ENCODE results near the gene NRXN2. TPM values are rescaled to one million over a fixed set of nuclear protein-coding genes. Genes with fewer than 3 reads are reported as not detected.
A peak's percentile ranks its signal among the peaks of the same experiment; 100 is the strongest.

NRXN2 gene
- total and polyA plus RNA-seq, 4 donors, result 2.6 to 35.9 (median 15.6) TPM

DNA sequence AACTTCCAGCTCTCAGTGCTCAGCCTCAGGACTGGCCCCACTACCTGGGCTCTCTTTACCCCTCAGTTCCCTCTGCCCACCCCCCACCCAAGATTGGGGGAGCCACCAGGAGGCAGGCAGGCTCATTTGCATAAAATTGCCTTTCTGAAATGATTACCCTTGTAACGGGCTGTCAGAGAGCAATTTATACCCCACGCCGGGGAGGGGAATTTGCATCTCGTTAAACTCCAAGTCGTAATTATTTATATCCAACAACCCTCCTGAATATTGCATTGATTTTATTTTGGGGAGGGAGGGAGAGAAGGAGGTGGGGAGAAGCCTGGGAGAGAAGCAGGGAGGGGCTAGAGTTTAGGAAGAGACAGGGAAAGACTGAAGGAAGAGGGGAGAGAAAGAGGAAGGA, 8.3 kb downstream of the NRXN2 start:
- Histone ChIP-seq H3K4me1 (ENCODE audit: control insufficient read depth in 1 of 2, insufficient read depth in 2 of 2, low read length in 2 of 2) (no peaks in the 10 kb centered on the region), H3K9me3 (ENCODE audit: control insufficient read depth, low read length) (no peaks in the 10 kb centered on the region), H3K27ac (ENCODE audit: low read depth in 1 of 2, low read length in 2 of 2) (no peak overlapping the region), H3K4me3 (ENCODE audit: low read length in 2 of 2) (no peak overlapping the region), H3K27me3 (ENCODE audit: control insufficient read depth in 1 of 2, insufficient read depth in 2 of 2, low read length in 1 of 2) (peaks cover 0 to 1% of the 10 kb centered on the region in 2 donors), H3K36me3 (ENCODE audit: control insufficient read depth in 1 of 2, insufficient read depth in 2 of 2, low read length in 1 of 2) (no peaks in the 10 kb centered on the region)
- no peak for ATAC-seq (ENCODE audit: low FRiP score)
- peak in 1 of 2 donors; percentile 39 for DNase-seq
- WGBS, 2 donors, result 75 to 84% methylated on average over 5 of the region's 5 CpGs
- intact Hi-C loops (cut with DNase I), result no loop called here

DNA sequence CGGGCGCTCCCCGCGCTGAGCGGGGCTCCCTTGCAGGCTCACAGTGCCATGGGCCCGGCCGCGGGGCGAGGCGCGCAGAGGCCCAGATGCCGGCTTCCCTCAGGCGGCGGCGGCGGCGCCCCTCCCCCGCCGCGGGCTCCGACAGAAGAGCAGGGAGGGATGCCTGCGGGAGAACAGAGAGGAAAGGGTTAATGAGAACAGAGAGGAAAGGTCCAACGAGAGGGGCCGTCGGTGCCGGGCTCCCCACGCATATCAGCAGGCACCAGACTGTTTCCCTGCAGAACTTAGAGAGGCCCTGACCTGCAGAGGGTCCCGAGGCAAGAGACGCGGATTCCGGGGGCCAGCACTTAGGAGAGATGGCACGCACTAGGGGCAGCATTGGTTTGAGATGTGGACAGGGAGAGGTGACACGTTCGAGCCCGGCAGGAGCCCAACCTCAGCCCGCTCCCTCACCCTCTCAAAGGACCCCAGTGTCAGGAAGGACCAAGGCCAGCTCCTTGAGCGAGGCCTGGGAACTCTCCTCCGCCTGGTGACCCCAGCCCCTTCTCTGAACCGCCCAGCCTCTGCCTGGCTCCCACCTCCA, 9.1 kb downstream of the NRXN2 start:
- ATAC-seq (ENCODE audit: low FRiP score), result no peak
- DNase-seq, result peak in 1 of 2 donors; percentile 60
- Histone ChIP-seq H3K36me3 (ENCODE audit: control insufficient read depth in 1 of 2, insufficient read depth in 2 of 2, low read length in 1 of 2) (no peaks in the 10 kb centered on the region), H3K9me3 (ENCODE audit: control insufficient read depth, low read length) (no peaks in the 10 kb centered on the region), H3K4me1 (ENCODE audit: control insufficient read depth in 1 of 2, insufficient read depth in 2 of 2, low read length in 2 of 2) (no peaks in the 10 kb centered on the region), H3K27ac (ENCODE audit: low read depth in 1 of 2, low read length in 2 of 2) (no peak overlapping the region), H3K27me3 (ENCODE audit: control insufficient read depth in 1 of 2, insufficient read depth in 2 of 2, low read length in 1 of 2) (peaks cover 0 to 1% of the 10 kb centered on the region in 2 donors), H3K4me3 (ENCODE audit: low read length in 2 of 2) (peak overlapping the region in 1 of 2 donors; percentile 12)
- intact Hi-C loops (cut with DNase I), result no loop called here
- WGBS, 2 donors, result 13 to 29% methylated on average over 18 to 39 of the region's 39 CpGs

DNA sequence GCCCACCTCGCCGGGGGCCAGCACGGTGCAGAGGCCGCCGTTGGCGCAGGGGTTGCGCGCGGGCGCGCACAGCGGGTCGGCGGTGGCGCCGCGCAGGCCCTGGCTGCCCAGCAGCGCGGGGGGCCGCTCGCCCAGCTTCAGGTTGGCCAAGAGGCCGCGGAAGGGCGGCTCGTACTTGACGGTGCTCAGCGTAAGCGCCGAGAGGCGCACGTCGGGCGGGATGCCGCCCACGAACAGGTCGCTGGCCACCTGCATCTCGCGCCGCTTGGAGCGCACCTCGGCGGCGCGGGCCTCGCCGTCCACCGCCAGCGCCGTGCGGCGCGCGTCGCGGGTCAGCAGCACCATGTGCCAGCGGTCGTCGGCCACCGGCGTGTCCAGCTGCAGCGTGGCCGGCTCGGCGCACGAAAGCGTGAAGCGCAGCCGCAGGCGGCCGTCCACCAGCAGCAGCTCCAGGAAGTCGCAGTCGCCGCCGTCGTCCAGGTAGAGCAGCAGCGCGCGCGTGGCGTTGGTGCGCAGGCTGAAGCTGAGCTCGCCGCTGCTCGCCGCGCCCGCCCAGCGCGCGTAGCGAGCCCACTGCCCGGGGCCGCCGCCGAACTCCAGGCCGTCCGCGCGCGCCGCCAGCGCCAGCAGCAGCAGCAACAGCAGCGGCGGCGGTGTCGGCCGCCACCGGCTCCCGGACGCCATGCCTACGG, 9.8 kb downstream of the NRXN2 start:
- Histone ChIP-seq H3K9me3 (ENCODE audit: control insufficient read depth, low read length) (no peaks in the 10 kb centered on the region), H3K4me1 (ENCODE audit: control insufficient read depth in 1 of 2, insufficient read depth in 2 of 2, low read length in 2 of 2) (no peaks in the 10 kb centered on the region), H3K4me3 (ENCODE audit: low read length in 2 of 2) (peak overlapping the region in 1 of 2 donors; percentile 12), H3K36me3 (ENCODE audit: control insufficient read depth in 1 of 2, insufficient read depth in 2 of 2, low read length in 1 of 2) (no peaks in the 10 kb centered on the region), H3K27me3 (ENCODE audit: control insufficient read depth in 1 of 2, insufficient read depth in 2 of 2, low read length in 1 of 2) (peaks cover 0 to 1% of the 10 kb centered on the region in 2 donors), H3K27ac (ENCODE audit: low read depth in 1 of 2, low read length in 2 of 2) (no peak overlapping the region)
- 1 to 2% methylated on average over 72 to 111 of the region's 111 CpGs for WGBS, 2 donors
- intact Hi-C loops (cut with DNase I), result no loop called here
- ATAC-seq (ENCODE audit: low FRiP score) (no peak), DNase-seq (peak in 1 of 2 donors; percentile 84)

DNA sequence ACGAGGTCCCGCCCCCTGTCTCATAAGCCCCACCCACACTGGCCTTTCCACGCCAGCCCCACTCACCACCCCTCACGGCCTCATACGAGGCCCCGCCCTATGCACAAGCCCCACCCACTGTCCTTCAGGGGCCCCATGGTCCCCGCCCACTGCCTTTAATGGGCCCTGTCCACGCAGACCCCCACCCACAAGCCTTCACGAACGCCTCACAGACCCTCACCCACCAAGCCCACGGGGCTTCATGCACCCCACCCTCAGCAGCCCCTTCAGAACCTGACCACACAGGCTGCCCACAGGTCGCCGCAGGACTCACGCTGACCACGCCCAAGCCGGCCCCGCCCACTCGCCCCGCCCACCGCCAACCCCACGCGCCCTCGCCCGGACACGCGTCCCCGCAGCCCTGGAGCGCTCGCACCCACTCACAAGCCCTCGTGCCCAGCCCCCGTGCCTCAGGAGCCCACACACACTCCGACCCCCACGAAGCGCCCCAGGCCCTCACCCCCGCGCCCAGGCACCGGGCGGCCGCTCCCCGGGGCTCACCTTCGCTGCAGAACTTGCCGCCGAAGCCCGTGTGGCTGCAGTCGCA, 10.5 kb downstream of the NRXN2 start:
- intact Hi-C loops (cut with DNase I), result no loop called here
- no peak for ATAC-seq (ENCODE audit: low FRiP score)
- peaks cover 0 to 1% of the 10 kb centered on the region in 2 donors for H3K27me3 ChIP-seq (ENCODE audit: control insufficient read depth in 1 of 2, insufficient read depth in 2 of 2, low read length in 1 of 2)

DNA sequence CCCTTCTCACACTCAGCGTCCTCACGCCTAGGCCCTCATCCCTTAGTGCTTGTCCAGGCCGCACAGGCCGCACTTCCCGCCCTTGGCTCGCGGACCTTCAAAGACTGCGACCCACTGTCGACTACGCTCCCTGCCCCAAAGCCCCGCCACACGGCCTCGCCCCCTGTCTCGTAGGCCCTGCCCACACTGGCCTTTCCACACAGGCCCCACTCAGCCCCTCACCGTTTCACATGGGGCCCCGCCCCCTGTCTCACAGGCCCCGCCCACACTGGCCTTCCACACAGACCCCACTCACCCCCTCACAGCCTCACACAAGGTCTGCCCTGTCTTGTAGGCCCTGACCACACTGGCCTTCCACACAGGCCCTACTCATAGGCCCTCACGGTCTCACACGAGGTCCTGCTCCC, 11.0 kb downstream of the NRXN2 start:
- 61 to 68% methylated on average over 19 of the region's 19 CpGs for WGBS, 2 donors
- no peaks in the 10 kb centered on the region for H3K4me1 ChIP-seq (ENCODE audit: control insufficient read depth in 1 of 2, insufficient read depth in 2 of 2, low read length in 2 of 2)
- no peak overlapping the region for H3K4me3 ChIP-seq (ENCODE audit: low read length in 2 of 2)
- ATAC-seq (ENCODE audit: low FRiP score) (peak; percentile 4), DNase-seq (peak in 1 of 2 donors; percentile 63)
- H3K36me3 ChIP-seq (ENCODE audit: control insufficient read depth in 1 of 2, insufficient read depth in 2 of 2, low read length in 1 of 2), result no peaks in the 10 kb centered on the region
- no peak overlapping the region for H3K27ac ChIP-seq (ENCODE audit: low read depth in 1 of 2, low read length in 2 of 2)
- no peaks in the 10 kb centered on the region for H3K9me3 ChIP-seq (ENCODE audit: control insufficient read depth, low read length)
- intact Hi-C loops (cut with DNase I), result no loop called here
- H3K27me3 ChIP-seq (ENCODE audit: control insufficient read depth in 1 of 2, insufficient read depth in 2 of 2, low read length in 1 of 2), result peaks cover 0 to 1% of the 10 kb centered on the region in 2 donors

More for the DNA sequence above, 10.5 kb downstream of the NRXN2 start:
- Histone ChIP-seq H3K4me3 (ENCODE audit: low read length in 2 of 2) (no peak overlapping the region), H3K4me1 (ENCODE audit: control insufficient read depth in 1 of 2, insufficient read depth in 2 of 2, low read length in 2 of 2) (no peaks in the 10 kb centered on the region), H3K27ac (ENCODE audit: low read depth in 1 of 2, low read length in 2 of 2) (no peak overlapping the region), H3K9me3 (ENCODE audit: control insufficient read depth, low read length) (no peaks in the 10 kb centered on the region), H3K36me3 (ENCODE audit: control insufficient read depth in 1 of 2, insufficient read depth in 2 of 2, low read length in 1 of 2) (no peaks in the 10 kb centered on the region)
- DNase-seq, result peak in 1 of 2 donors; percentile 75
- 9 to 12% methylated on average over 38 to 45 of the region's 45 CpGs for WGBS, 2 donors

DNA sequence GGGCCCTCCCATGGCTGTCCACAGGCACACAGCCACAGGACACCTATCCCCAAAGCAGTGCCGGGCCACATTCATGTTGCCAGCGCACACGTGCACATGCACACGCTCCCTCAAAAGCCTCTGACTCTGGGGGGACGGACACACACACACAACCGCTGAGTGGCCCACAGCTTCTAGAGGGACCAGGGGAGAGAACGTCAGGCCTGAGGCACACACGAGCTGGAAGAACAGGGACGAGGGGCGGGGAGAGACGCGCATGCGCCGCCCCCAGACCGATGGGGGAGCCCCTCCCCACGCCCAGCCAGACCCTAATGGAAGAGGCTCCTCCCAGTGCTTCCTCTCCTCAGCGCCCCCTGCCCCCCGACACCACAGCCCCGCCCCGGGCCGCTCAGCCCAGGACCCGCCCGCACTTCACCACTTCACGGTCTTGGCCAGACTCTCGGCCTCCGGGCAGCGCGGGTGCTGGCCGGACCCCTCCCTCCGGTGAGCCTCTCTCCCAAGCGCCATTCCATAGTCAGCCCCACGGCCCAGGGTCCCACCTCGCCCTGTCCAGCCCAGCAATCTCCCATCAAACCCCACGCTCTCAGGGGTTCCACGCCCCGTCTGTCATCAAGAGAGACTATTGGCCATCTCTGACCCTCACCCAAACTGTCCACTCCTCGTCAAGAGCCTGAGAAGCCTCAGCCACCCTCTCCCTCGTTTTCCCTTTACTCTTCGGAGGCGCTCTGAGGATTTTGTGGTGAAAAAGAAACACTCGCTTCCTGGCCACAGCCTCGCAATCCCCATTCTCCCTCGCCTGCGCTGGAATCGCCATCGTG, 11.7 kb downstream of the NRXN2 start:
- Histone ChIP-seq H3K36me3 (ENCODE audit: control insufficient read depth in 1 of 2, insufficient read depth in 2 of 2, low read length in 1 of 2) (no peaks in the 10 kb centered on the region), H3K4me1 (ENCODE audit: control insufficient read depth in 1 of 2, insufficient read depth in 2 of 2, low read length in 2 of 2) (no peaks in the 10 kb centered on the region), H3K9me3 (ENCODE audit: control insufficient read depth, low read length) (no peaks in the 10 kb centered on the region), H3K27me3 (ENCODE audit: control insufficient read depth in 1 of 2, insufficient read depth in 2 of 2, low read length in 1 of 2) (peaks cover 0 to 1% of the 10 kb centered on the region in 2 donors), H3K4me3 (ENCODE audit: low read length in 2 of 2) (no peak overlapping the region), H3K27ac (ENCODE audit: low read depth in 1 of 2, low read length in 2 of 2) (no peak overlapping the region)
- peak; percentile 31 for ATAC-seq (ENCODE audit: low FRiP score)
- intact Hi-C loops (cut with DNase I), result no loop called here
- peak in 1 of 2 donors; percentile 71 for DNase-seq
- WGBS, 2 donors, result 32 to 34% methylated on average over 45 to 46 of the region's 46 CpGs

DNA sequence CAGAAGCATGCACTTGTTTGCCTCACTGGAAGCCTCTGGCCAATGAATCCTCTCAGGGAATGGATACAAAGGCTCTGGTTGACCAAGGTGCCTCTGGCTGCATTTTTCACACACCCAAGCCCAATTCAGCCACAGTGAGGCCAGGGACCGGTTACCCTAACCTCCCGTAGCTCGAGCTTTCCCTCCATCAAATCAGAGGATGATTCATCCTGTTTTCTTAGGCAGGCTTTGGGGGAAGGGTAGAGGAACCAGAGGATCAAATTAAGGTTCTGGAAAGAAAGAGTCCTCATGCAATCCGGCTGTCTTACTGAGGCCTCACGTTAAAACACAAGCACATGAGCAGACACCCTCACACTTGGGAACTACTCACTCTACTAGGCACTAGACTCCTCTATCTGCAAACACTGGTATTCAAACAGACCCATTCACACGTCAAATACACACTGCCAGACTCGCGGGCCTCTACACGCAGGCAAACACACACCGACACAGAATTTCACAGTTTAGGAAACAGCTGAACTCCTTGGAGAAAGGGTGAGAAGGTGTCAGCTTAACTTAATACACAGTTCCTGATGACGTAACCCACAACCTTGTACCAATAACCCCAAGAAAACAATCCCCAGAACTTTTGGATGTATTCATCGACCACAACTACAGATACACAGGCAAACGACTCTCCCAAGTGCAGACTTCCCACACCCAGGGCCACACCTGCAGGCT, 12.4 kb downstream of the NRXN2 start:
- no peaks in the 10 kb centered on the region for H3K9me3 ChIP-seq (ENCODE audit: control insufficient read depth, low read length)
- H3K27ac ChIP-seq (ENCODE audit: low read depth in 1 of 2, low read length in 2 of 2), result no peak overlapping the region
- intact Hi-C loops (cut with DNase I), result no loop called here
- no peaks in the 10 kb centered on the region for H3K36me3 ChIP-seq (ENCODE audit: control insufficient read depth in 1 of 2, insufficient read depth in 2 of 2, low read length in 1 of 2)
- ATAC-seq (ENCODE audit: low FRiP score) (no peak), DNase-seq (peak in 1 of 2 donors; percentile 22)
- 60 to 62% methylated on average over 13 of the region's 13 CpGs for WGBS, 2 donors
- H3K4me1 ChIP-seq (ENCODE audit: control insufficient read depth in 1 of 2, insufficient read depth in 2 of 2, low read length in 2 of 2), result no peaks in the 10 kb centered on the region
- H3K4me3 ChIP-seq (ENCODE audit: low read length in 2 of 2), result no peak overlapping the region
- H3K27me3 ChIP-seq (ENCODE audit: control insufficient read depth in 1 of 2, insufficient read depth in 2 of 2, low read length in 1 of 2), result peaks cover 0 to 1% of the 10 kb centered on the region in 2 donors

DNA sequence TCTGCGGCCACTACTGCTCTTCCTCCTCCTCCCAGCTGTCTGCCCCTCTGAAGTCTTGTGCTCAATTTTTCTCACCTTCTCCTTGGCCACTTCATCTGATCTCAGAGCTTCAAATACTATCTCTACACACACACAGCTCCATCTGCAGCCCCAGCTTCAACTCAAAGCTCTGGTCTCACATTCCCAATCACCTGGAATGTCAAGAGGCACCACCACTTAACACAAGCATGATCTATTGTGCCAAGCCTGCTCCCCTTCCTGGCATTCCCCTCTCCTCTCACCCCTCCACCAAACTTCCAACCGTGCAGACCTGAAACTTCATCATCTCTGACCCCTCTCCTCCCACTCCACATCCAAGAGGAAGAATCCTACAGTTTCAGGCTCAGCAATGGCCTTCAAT, 17.5 kb downstream of the NRXN2 start:
- H3K4me1 ChIP-seq (ENCODE audit: control insufficient read depth in 1 of 2, insufficient read depth in 2 of 2, low read length in 2 of 2), result no peaks in the 10 kb centered on the region
- no peak overlapping the region for H3K27ac ChIP-seq (ENCODE audit: low read depth in 1 of 2, low read length in 2 of 2)
- no peaks in the 10 kb centered on the region for H3K9me3 ChIP-seq (ENCODE audit: control insufficient read depth, low read length)
- no peak for ATAC-seq (ENCODE audit: low FRiP score)
- intact Hi-C loops (cut with DNase I), result no loop called here
- no peaks in the 10 kb centered on the region for H3K27me3 ChIP-seq (ENCODE audit: control insufficient read depth in 1 of 2, insufficient read depth in 2 of 2, low read length in 1 of 2)
- no peak overlapping the region for H3K4me3 ChIP-seq (ENCODE audit: low read length in 2 of 2)
- 51 to 63% methylated on average over 2 of the region's 2 CpGs for WGBS, 2 donors
- DNase-seq, result no peak
- H3K36me3 ChIP-seq (ENCODE audit: control insufficient read depth in 1 of 2, insufficient read depth in 2 of 2, low read length in 1 of 2), result no peaks in the 10 kb centered on the region
